NCI-H510A treated with DMSO at 0.1 percent for 48 hours (cell line): ENCODE results near the gene CARNS1.

ENCODE experiments used
- DNase-seq: peaks from one replicate; lab custom pipeline; 2025; lab: John Stamatoyannopoulos, UW

CARNS1 gene

GRCh38 chr11:67441098-67441563, 25.7 kb downstream of the CARNS1 start:
- no peak for DNase-seq

- DNase-seq: no peak
These were observed 26.4 kb downstream of the CARNS1 start for GRCh38 chr11:67441731-67442351.

GRCh38 chr11:67442504-67443404, 27.3 kb downstream of the CARNS1 start:
- no peak for DNase-seq

- DNase-seq: no peak
These were observed 30.0 kb downstream of the CARNS1 start for GRCh38 chr11:67445515-67445914.

- DNase-seq: no peak
These were observed 32.7 kb downstream of the CARNS1 start for GRCh38 chr11:67448220-67448609.

- peak; percentile 68 for DNase-seq
These were observed 33.8 kb downstream of the CARNS1 start for GRCh38 chr11:67449116-67449844.

- no peak for DNase-seq
These were observed 35.5 kb downstream of the CARNS1 start for GRCh38 chr11:67450796-67451657.

- no peak for DNase-seq
These were observed 36.1 kb downstream of the CARNS1 start for GRCh38 chr11:67451658-67451976.

GRCh38 chr11:67452141-67452952, 36.9 kb downstream of the CARNS1 start, which contains the start of gene GPR152:
Gene GPR152, minus strand, starts transcription at chr11:67452729. Its CDS starts 5 bp downstream, at chr11:67452724.
- no peak for DNase-seq

- DNase-seq: no peak
These were observed 38.6 kb downstream of the CARNS1 start for GRCh38 chr11:67453816-67454732.

- DNase-seq: no peak
These were observed 39.6 kb downstream of the CARNS1 start, which contains the start of gene CABP4 for GRCh38 chr11:67455054-67455453. Gene CABP4, plus strand, starts transcription at chr11:67455354. Its CDS starts 70 bp downstream, at chr11:67455424.

- no peak for DNase-seq
These were observed 40.7 kb downstream of the CARNS1 start for GRCh38 chr11:67456068-67456705.

GRCh38 chr11:67457453-67457852, 42.0 kb downstream of the CARNS1 start:
- DNase-seq: no peak

- no peak for DNase-seq
These were observed 42.8 kb downstream of the CARNS1 start for GRCh38 chr11:67458266-67458665.

GRCh38 chr11:67463186-67463585, 47.7 kb downstream of the CARNS1 start:
- DNase-seq: no peak

GRCh38 chr11:67463680-67464410, 48.4 kb downstream of the CARNS1 start:
- DNase-seq: no peak

- peak; percentile 49 for DNase-seq
These were observed 49.1 kb downstream of the CARNS1 start for GRCh38 chr11:67464411-67465188.

- no peak for DNase-seq
These were observed 49.7 kb downstream of the CARNS1 start for GRCh38 chr11:67465189-67465510.
